GM13976 (cell line): Measurements from ENCODE around the gene ENTPD6.

Experiments
- DNase-seq: peaks from one replicate; pipeline ENCODE4 v3.0.0; 2012; ENCODE audit warnings: low spot score
- CTCF ChIP-seq: IDR thresholded peaks from 2 replicates; pipeline ENCODE4 v1.5.1; 2012; ENCODE audit warnings: borderline replicate concordance, mild to moderate bottlenecking; ENCODE audit not compliant: insufficient read depth; ENCODE audit errors: extremely low read depth, missing control alignments, control extremely low read depth
- in situ Hi-C: fragments of 300-500 bp; cut with MboI; formaldehyde crosslinking; loops from one replicate; pipeline ENCODE4 v1.12.0; 2022; ENCODE audit warnings: low sequenced_read_pairs, mixed read lengths, inconsistent platforms; ENCODE audit not compliant: unreplicated experiment

Gene ENTPD6

GRCh38 chr20:25256226-25256859, 60.8 kb downstream of the ENTPD6 start:
- no peak for TF ChIP-seq CTCF
- in situ Hi-C loops, result no loop called here
- no peak for DNase-seq

- in situ Hi-C loops, result no loop called here
- no peak for TF ChIP-seq CTCF
- DNase-seq, result no peak
These were observed 61.6 kb downstream of the ENTPD6 start for GRCh38 chr20:25257130-25257529.

GRCh38 chr20:25257756-25258475, 62.4 kb downstream of the ENTPD6 start:
- in situ Hi-C loops, result no loop called here
- TF ChIP-seq CTCF, result no peak
- no peak for DNase-seq

GRCh38 chr20:25258476-25258805, 62.9 kb downstream of the ENTPD6 start:
- DNase-seq, result no peak
- in situ Hi-C loops, result no loop called here
- TF ChIP-seq CTCF, result no peak

GRCh38 chr20:25258828-25259227, 63.3 kb downstream of the ENTPD6 start:
- in situ Hi-C loops, result no loop called here
- no peak for DNase-seq
- TF ChIP-seq CTCF, result no peak

GRCh38 chr20:25259358-25259757, 63.8 kb downstream of the ENTPD6 start:
- in situ Hi-C loops, result no loop called here

More at GRCh38 chr20:25259358-25259757, 63.8 kb downstream of the ENTPD6 start:
- no peak for TF ChIP-seq CTCF
- no peak for DNase-seq
